D721Med (cell line): Measurements from ENCODE around the gene COL20A1.

ENCODE experiments used
- DNase-seq: peaks from one replicate; pipeline ENCODE4 v3.0.0; 2011; ENCODE audit warnings: low spot score; ENCODE audit not compliant: insufficient read length
- FAIRE-seq: peaks from 2 replicates; lab custom pipeline; 2011; peaks lifted over from hg19 to GRCh38; lab: Jason Lieb, UNC
- TF ChIP-seq, protein P1 (sequence below): IDR thresholded peaks from 2 replicates; pipeline ENCODE4 v1.5.1; 2012; ENCODE audit warnings: mild to moderate bottlenecking, control low read depth; ENCODE audit not compliant: insufficient read depth; ENCODE audit errors: missing control alignments

The COL20A1 gene

DNA sequence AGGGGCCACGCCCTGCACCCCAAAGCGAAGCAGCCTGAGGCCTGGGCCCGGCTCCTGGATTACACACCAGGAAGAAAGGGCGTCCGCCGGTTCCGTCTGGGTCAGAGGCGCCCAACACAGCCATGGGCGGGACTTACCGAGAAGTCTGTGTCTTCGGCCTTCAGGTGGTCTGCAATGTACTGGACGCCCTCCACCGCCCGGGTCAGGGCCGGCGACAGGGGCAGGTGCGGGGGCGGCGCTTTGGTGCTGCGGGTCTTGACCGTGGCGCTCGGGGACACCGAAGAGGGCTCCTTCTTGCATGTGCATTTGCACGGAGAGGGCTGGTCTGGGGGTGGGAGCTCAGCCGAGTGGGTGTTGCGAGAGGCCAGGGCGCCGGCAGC, 56.5 kb downstream of the COL20A1 start:
- no peak for DNase-seq
- no peak for FAIRE-seq
- TF ChIP-seq, protein P1, sequence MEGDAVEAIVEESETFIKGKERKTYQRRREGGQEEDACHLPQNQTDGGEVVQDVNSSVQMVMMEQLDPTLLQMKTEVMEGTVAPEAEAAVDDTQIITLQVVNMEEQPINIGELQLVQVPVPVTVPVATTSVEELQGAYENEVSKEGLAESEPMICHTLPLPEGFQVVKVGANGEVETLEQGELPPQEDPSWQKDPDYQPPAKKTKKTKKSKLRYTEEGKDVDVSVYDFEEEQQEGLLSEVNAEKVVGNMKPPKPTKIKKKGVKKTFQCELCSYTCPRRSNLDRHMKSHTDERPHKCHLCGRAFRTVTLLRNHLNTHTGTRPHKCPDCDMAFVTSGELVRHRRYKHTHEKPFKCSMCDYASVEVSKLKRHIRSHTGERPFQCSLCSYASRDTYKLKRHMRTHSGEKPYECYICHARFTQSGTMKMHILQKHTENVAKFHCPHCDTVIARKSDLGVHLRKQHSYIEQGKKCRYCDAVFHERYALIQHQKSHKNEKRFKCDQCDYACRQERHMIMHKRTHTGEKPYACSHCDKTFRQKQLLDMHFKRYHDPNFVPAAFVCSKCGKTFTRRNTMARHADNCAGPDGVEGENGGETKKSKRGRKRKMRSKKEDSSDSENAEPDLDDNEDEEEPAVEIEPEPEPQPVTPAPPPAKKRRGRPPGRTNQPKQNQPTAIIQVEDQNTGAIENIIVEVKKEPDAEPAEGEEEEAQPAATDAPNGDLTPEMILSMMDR = no peak

DNA sequence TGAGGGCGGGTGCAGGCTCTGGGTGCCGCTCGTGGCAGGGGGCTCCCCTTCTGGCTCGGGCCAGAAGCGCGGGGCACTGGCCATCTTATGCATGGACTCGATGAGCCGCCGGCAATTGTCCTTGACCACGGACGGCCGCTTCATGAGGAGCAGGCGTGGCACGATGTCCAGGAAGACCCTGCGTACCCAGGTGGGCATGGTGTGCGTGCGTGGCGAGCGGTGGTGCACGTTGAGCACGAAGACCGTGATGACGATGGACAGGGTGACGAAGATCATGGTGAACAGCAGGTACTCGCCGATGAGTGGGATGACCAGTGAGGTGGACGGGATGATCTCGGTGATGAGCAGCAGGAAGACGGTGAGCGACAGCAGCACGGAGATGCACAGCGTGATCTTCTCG, 57.2 kb downstream of the COL20A1 start:
- FAIRE-seq = no peak
- no peak for DNase-seq
- TF ChIP-seq, protein P1 = no peak

GRCh38 chr20:63350597-63351325, 57.8 kb downstream of the COL20A1 start:
- DNase-seq = no peak
- TF ChIP-seq, protein P1 = no peak
- no peak for FAIRE-seq

DNA sequence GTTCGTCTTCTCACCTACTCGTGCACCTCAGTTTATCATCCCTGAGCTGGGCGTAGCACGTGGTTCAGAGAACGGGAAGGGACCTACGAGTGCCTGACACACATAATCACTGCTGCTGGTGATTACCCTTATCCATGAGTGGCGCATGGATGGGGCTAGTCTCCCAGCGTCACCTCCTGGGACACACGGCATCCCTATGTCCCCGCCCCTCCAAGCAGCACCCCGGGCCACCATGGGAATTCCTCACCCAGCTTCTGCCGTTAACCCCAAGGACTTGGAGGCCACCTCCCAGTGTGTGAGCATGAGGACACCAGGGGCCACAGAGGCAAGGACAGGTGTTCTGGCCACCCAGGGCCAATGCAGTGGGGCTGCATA, 58.3 kb downstream of the COL20A1 start:
- DNase-seq (no peak), FAIRE-seq (no peak)
- TF ChIP-seq, protein P1 = no peak

DNA sequence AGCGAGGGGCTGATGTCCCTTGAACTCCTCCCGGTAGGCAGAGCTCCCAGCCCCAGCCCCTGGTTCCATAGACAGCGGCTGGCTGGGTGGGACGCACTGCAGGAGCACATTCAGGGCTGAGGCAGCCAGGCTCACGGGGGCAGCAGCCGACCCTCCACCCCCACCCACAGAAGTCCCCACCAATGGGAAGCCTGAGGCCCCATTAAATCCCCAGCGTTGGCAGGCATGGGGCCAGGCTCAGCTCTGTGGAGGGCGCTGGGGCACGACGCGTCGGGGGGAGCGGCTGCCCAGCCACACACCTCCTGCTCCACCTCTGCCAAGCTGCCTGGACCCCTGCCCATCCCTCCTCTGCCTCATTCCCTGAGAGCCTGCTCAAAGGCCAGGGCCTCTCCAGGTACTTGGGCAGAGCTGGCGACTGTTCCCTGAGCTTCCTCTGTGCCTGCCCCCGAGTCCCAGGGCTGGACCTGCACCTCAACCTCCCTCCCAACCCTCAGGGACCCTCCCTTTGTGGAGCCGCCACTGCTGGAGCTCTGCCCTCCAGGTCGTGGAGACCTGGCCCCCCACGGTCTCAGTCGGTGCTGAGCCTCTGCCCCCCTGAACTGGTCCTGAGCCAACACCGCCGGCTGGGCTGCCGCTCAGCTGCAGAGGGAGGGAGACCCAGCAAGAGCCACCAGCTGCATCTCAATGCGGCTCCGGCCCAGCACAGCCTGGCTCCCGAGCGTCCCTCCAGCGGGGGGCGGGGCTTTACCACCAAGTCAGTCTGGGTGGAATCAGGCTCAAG, 59.0 kb downstream of the COL20A1 start:
- TF ChIP-seq, protein P1 = no peak
- DNase-seq = no peak
- FAIRE-seq = no peak

- no peak for FAIRE-seq
- TF ChIP-seq, protein P1 = no peak
- DNase-seq = no peak
Observed at GRCh38 chr20:63352811-63353221, 59.8 kb downstream of the COL20A1 start.
